ENCODE measurements around the gene ZIC5.

The ZIC5 gene

DNA sequence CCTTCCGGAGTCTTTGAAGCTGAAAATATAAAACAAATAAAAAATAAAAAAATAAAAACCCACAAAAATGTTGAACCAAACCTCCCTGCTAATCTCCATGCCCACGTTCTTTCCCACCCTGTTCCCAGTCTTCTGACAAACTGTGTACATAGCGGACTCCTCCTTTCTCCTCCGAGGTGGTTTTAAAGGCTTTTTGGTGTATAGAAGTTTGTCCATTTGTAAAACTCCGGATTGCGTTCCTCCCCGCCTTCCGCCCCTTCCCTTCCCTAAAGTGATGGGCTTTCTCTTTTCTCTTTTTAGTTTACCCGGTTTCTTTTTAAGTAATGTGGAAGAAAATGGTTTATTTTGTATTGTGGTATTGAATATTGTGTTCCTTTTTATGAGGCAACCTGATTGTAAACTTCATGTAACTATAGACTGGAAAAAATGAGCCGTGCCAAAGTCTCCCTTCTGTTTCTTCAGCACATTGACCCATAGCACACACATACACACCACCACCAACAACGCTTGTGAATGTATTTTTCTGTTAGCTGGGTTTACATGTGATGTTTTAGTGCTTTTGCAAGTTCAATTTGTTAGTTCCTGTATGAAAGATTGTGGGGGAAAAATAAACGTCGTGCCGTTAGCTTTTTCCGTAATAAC, 14.4 kb upstream of the ZIC5 start:
- TF ChIP-seq, protein P1, sequence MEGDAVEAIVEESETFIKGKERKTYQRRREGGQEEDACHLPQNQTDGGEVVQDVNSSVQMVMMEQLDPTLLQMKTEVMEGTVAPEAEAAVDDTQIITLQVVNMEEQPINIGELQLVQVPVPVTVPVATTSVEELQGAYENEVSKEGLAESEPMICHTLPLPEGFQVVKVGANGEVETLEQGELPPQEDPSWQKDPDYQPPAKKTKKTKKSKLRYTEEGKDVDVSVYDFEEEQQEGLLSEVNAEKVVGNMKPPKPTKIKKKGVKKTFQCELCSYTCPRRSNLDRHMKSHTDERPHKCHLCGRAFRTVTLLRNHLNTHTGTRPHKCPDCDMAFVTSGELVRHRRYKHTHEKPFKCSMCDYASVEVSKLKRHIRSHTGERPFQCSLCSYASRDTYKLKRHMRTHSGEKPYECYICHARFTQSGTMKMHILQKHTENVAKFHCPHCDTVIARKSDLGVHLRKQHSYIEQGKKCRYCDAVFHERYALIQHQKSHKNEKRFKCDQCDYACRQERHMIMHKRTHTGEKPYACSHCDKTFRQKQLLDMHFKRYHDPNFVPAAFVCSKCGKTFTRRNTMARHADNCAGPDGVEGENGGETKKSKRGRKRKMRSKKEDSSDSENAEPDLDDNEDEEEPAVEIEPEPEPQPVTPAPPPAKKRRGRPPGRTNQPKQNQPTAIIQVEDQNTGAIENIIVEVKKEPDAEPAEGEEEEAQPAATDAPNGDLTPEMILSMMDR (IDR thresholded peaks at IDR 0.05) = no peak
- TF ChIP-seq ZFX (IDR thresholded peaks at IDR 0.05; ENCODE audit: borderline replicate concordance) = no peak
- H3K27ac ChIP-seq = no peak overlapping the region

DNA sequence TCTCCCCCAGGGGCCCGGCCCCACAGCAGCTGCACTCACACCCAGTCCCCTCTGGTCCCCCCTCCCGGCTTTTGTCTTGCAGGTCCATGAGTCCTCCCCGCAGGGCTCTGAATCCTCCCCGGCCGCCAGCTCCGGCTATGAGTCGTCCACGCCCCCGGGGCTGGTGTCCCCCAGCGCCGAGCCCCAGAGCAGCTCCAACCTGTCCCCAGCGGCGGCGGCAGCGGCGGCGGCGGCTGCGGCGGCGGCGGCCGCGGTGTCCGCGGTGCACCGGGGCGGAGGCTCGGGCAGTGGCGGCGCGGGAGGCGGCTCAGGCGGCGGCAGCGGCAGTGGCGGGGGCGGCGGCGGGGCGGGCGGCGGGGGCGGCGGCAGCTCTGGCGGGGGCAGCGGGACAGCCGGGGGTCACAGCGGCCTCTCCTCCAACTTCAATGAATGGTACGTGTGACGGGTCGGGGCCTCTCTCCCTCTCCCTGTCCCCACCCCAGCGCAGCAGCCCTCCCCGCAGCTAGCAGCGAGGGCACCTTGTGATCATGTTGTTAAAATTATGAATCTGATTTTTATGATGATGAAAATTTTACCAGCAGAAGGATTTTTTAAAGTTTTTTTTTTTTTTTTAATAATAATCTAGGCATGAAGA, 13.8 kb upstream of the ZIC5 start:
- TF ChIP-seq, protein P1 (IDR thresholded peaks at IDR 0.05) = no peak
- TF ChIP-seq ZFX (IDR thresholded peaks at IDR 0.05; ENCODE audit: borderline replicate concordance) = no peak
- H3K27ac ChIP-seq = no peak overlapping the region

DNA sequence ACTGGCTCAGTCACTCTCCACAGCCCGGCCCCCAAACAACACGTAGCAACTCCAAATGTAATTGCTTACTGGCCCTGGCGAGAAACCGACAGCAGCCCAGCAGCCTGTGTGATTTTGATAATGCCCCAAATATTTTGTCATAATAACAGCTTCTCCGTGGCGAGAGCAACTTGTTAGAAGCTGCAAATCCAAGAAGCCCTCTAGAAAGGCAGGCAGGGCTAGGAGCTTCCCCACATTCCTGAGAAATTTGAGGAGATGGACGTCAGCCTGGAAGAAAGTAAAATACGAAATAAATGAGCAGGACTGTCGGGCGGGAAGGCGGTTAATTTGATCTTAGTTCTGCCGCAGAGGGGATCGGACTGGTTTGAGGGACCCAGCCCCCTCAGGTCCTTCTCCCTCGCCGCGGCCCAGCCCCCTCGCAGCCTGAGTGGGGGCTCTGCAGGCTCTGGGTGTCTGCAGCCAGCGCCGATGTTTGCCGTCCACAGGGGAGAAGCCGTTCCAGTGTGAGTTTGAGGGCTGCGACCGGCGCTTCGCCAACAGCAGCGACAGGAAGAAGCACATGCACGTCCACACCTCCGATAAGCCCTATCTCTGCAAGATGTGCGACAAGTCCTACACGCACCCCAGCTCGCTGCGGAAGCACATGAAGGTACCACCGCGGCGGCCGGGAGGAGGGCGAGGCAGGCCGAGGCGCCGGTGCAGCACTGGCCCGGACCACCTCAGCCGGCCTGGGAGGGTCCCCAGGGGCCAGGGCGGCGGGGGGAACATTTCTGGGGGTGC, 13.1 kb upstream of the ZIC5 start:
- no peak overlapping the region for H3K27ac ChIP-seq
- TF ChIP-seq, protein P1 (IDR thresholded peaks at IDR 0.05) = no peak
- no peak for TF ChIP-seq ZFX (IDR thresholded peaks at IDR 0.05; ENCODE audit: borderline replicate concordance)

DNA sequence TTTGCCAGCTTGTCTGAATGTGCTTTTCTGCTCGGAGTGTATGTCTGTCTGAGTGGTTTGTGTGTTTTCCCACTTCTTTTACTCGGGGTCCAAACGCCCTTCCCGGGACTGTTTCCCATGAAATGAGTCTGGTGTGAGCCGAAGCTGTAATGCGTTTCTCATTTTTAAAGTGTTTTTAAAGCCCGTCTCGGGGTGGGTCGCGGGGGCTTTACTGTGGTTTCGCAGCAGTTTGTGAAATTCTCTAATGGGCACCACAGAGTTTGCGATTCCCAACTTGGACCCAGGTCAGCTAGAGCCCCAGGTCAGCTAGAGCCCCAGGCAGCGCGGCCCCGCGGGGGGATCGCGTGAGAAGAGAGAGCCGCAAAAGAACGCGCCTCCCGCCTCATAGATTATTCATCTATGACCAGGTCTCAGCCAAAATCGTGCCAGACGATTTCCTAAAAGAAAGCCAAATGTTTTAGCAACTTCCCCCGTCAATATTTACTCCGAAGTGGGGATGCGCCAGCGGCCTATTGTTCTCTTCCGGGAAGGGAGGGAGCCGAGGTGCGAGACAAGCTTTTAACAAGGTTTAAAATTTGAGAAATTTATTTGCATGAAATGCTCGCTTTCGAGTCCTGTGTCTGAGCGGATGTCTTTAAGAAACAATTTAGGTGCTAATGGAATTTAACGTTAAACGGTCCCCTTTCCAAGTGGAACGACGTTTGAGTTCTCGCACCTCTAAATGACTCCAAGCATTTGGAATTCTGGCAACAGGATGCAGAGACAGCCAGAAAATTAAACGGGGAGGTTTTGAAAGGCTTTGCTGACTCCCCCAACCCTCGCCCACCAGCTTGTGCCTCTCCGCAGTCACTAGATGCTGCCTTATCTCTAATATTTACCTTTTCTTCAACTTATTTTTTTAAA, 12.2 kb upstream of the ZIC5 start:
- TF ChIP-seq ZFX (IDR thresholded peaks at IDR 0.05; ENCODE audit: borderline replicate concordance) = no peak
- TF ChIP-seq, protein P1 (IDR thresholded peaks at IDR 0.05) = no peak
- no peak overlapping the region for H3K27ac ChIP-seq

DNA sequence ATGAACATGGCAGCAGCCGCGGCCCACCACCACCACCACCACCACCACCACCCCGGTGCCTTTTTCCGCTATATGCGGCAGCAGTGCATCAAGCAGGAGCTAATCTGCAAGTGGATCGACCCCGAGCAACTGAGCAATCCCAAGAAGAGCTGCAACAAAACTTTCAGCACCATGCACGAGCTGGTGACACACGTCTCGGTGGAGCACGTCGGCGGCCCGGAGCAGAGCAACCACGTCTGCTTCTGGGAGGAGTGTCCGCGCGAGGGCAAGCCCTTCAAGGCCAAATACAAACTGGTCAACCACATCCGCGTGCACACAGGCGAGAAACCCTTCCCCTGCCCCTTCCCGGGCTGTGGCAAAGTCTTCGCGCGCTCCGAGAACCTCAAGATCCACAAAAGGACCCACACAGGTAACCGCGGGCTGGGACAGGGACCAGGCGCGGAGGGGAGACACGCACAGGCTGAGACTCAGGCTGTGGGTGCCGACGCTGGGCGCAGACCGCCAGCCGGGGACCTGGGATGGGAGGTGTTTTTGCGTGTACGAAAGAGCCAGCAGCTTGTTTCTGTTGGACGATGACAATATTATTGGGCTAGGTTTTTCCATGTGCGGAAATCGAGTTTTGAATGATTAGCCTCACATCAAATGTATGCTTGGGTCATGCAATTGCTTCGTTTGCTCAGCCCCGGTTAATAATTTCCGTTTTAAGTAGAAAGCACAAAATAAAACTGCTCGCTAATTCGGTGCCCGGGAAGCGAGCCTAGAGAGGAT, 11.3 kb upstream of the ZIC5 start:
- TF ChIP-seq, protein P1 (IDR thresholded peaks at IDR 0.05) = no peak
- no peak for TF ChIP-seq ZFX (IDR thresholded peaks at IDR 0.05; ENCODE audit: borderline replicate concordance)
- peak overlapping the region; percentile 94 for H3K27ac ChIP-seq

DNA sequence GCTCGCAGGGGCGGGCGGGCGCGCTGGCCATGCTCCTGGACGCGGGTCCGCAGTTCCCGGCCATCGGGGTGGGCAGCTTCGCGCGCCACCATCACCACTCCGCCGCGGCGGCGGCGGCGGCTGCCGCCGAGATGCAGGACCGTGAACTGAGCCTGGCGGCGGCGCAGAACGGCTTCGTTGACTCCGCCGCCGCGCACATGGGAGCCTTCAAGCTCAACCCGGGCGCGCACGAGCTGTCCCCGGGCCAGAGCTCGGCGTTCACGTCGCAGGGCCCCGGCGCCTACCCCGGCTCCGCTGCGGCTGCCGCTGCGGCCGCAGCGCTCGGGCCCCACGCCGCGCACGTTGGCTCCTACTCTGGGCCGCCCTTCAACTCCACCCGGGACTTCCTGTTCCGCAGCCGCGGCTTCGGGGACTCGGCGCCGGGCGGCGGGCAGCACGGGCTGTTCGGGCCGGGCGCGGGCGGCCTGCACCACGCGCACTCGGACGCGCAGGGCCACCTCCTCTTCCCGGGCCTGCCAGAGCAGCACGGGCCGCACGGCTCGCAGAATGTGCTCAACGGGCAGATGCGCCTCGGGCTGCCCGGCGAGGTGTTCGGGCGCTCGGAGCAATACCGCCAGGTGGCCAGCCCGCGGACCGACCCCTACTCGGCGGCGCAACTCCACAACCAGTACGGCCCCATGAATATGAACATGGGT, 10.6 kb upstream of the ZIC5 start:
- TF ChIP-seq, protein P1 (IDR thresholded peaks at IDR 0.05) = no peak
- TF ChIP-seq ZFX (IDR thresholded peaks at IDR 0.05; ENCODE audit: borderline replicate concordance) = no peak
- peak overlapping the region; percentile 94 for H3K27ac ChIP-seq

Data from 22Rv1 (cell line).